HG03469 (cell line): Measurements from ENCODE around the gene ORAI3.

ENCODE experiments used
- ATAC-seq: cut with Tn5 transposase; IDR thresholded peaks from one replicate; pipeline ENCODE4 v1.9.1; 2021; ENCODE audit warnings: mild to moderate bottlenecking, moderate library complexity, moderate number of reproducible peaks; ENCODE audit not compliant: unreplicated experiment

Gene ORAI3

GRCh38 chr16:30966033-30966619 is 17.3 kb downstream of the ORAI3 start:
- no peak for ATAC-seq

GRCh38 chr16:30967795-30968194 is 18.9 kb downstream of the ORAI3 start:
- ATAC-seq: no peak

- no peak for ATAC-seq
Observed at GRCh38 chr16:30969246-30969842, 20.5 kb downstream of the ORAI3 start.

- no peak for ATAC-seq
Observed at GRCh38 chr16:30971298-30971697, 22.4 kb downstream of the ORAI3 start.

GRCh38 chr16:30972872-30973271 is 24.0 kb downstream of the ORAI3 start:
- ATAC-seq: no peak

GRCh38 chr16:30974348-30974747 is 25.5 kb downstream of the ORAI3 start:
- no peak for ATAC-seq

- no peak for ATAC-seq
Observed at GRCh38 chr16:30976486-30976885, 27.6 kb downstream of the ORAI3 start.

GRCh38 chr16:30977502-30977901 is 28.6 kb downstream of the ORAI3 start:
- ATAC-seq: no peak

- no peak for ATAC-seq
Observed at GRCh38 chr16:30979170-30980022, 30.5 kb downstream of the ORAI3 start.

GRCh38 chr16:30980023-30980371 is 31.1 kb downstream of the ORAI3 start:
- no peak for ATAC-seq

- ATAC-seq: no peak
Observed at GRCh38 chr16:30980434-30980833, 31.6 kb downstream of the ORAI3 start.

- ATAC-seq: no peak
Observed at GRCh38 chr16:30980959-30981358, 32.1 kb downstream of the ORAI3 start.

GRCh38 chr16:30982548-30983288 is 33.9 kb downstream of the ORAI3 start:
- no peak for ATAC-seq

- ATAC-seq: no peak
Observed at GRCh38 chr16:30983289-30983889, 34.5 kb downstream of the ORAI3 start.

GRCh38 chr16:30983898-30984610 is 35.2 kb downstream of the ORAI3 start:
- ATAC-seq: no peak

GRCh38 chr16:30984669-30985400 is 36.0 kb downstream of the ORAI3 start, which contains the start of gene HSD3B7:
HSD3B7 (plus strand) TSS chr16:30985207; CDS start chr16:30985659, 452 bp downstream.
- ATAC-seq: no peak

GRCh38 chr16:30985401-30986128 is 36.7 kb downstream of the ORAI3 start:
- no peak for ATAC-seq

GRCh38 chr16:30986129-30986991 is 37.5 kb downstream of the ORAI3 start:
- no peak for ATAC-seq
